ENCODE measurements around the gene SFRP5.

SFRP5 gene

DNA sequence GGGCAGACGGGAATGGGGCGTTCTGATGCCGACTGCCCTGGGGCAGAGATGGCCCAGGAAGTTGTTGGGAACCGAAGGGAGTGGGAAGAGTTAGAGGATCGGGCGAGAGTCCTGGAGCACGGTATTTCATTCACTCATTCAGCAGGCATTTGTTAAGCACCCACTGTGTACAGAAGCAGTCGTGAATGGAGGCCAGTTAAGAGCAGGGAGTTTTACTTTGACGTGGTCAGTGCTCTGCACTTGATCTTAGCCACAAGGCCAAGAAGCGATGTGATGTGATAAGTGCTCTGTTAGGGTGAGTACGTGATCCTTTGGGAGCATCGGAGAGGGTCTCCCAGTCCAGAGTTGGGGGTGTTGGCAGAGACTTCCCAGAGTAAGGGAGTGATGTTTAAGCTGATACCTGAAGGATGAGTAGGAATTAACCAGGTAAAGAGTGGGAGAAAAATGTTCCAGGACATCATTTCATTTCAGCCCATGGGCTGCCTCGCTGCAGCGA lies 34.0 kb downstream of the SFRP5 start:
- H3K27ac ChIP-seq (ENCODE audit: low read depth, low read length): no peak overlapping the region
- no peaks in the 10 kb centered on the region for H3K27me3 ChIP-seq (ENCODE audit: control insufficient read depth in 1 of 2, insufficient read depth in 2 of 2, low read length in 2 of 2)
- H3K4me3 ChIP-seq (ENCODE audit: low read depth in 1 of 2, low read length in 2 of 2): peak overlapping the region; percentile 97 to 98
- peak overlapping the region; percentile 97 to 98 for H3K9ac ChIP-seq (ENCODE audit: low read depth in 1 of 2, low read length in 2 of 2)
- H3K36me3 ChIP-seq (ENCODE audit: control insufficient read depth in 1 of 2, insufficient read depth in 2 of 2, low read length in 2 of 2): peaks cover 16 to 32% of the 10 kb centered on the region in 2 donors
- peaks cover 11 to 20% of the 10 kb centered on the region in 2 donors for H3K4me1 ChIP-seq (ENCODE audit: control insufficient read depth in 1 of 2, insufficient read depth in 2 of 2, low read length in 2 of 2)
- no peaks in the 10 kb centered on the region for H3K9me3 ChIP-seq (ENCODE audit: control insufficient read depth in 1 of 2, low read length in 2 of 2)

GRCh38 chr10:97736902-97737769 lies 34.7 kb downstream of the SFRP5 start, which contains the start of gene ZFYVE27:
ZFYVE27 (plus strand) TSS chr10:97737128; CDS start chr10:97738478, 1,350 bp downstream.
- peak within 1 kb of the TSS; percentile 97 to 98 for H3K4me3 ChIP-seq (ENCODE audit: low read depth in 1 of 2, low read length in 2 of 2)
- H3K27me3 ChIP-seq (ENCODE audit: control insufficient read depth in 1 of 2, insufficient read depth in 2 of 2, low read length in 2 of 2): no peaks in the 10 kb centered on the region

DNA sequence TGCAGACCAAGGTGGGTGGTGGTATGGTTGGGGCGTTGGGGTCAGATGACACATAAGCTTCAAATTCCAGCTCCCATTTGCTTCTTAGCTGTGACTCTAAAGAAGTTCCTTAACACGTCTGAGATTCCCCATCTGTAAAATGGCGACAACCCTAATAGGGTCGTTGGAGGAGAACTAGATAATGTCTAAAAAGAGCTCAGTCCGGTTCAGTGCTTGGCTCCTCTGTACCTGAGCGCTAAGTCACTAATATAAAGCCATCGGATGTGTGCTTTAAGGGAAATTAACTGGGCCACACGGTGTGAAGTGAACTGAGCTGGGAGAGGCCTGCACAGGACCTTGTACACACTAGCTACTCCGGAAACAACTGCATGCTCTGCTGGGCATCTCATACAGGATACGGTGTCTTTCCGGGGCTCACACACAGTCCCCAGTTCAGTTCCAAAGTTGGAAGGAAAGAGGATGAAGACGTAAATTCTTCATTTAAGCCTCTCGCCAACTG lies 35.3 kb downstream of the SFRP5 start:
- H3K36me3 ChIP-seq (ENCODE audit: control insufficient read depth in 1 of 2, insufficient read depth in 2 of 2, low read length in 2 of 2): peaks cover 14 to 26% of the 10 kb centered on the region in 2 donors
- H3K9ac ChIP-seq (ENCODE audit: low read depth in 1 of 2, low read length in 2 of 2): peak overlapping the region; percentile 97 to 98
- peak overlapping the region; percentile 97 to 98 for H3K4me3 ChIP-seq (ENCODE audit: low read depth in 1 of 2, low read length in 2 of 2)
- H3K9me3 ChIP-seq (ENCODE audit: control insufficient read depth in 1 of 2, low read length in 2 of 2): no peaks in the 10 kb centered on the region
- peaks cover 11 to 20% of the 10 kb centered on the region in 2 donors for H3K4me1 ChIP-seq (ENCODE audit: control insufficient read depth in 1 of 2, insufficient read depth in 2 of 2, low read length in 2 of 2)
- no peak overlapping the region for H3K27ac ChIP-seq (ENCODE audit: low read depth, low read length)
- no peaks in the 10 kb centered on the region for H3K27me3 ChIP-seq (ENCODE audit: control insufficient read depth in 1 of 2, insufficient read depth in 2 of 2, low read length in 2 of 2)

More at GRCh38 chr10:97736902-97737769, 34.7 kb downstream of the SFRP5 start, which contains the start of gene ZFYVE27:
- peak within 1 kb of the TSS; percentile 97 for H3K27ac ChIP-seq (ENCODE audit: low read depth, low read length)
- H3K9ac ChIP-seq (ENCODE audit: low read depth in 1 of 2, low read length in 2 of 2): peak within 1 kb of the TSS; percentile 97 to 98
- H3K36me3 ChIP-seq (ENCODE audit: control insufficient read depth in 1 of 2, insufficient read depth in 2 of 2, low read length in 2 of 2): peaks cover 14 to 30% of the 10 kb centered on the region in 2 donors
- H3K4me1 ChIP-seq (ENCODE audit: control insufficient read depth in 1 of 2, insufficient read depth in 2 of 2, low read length in 2 of 2): peaks cover 11 to 20% of the 10 kb centered on the region in 2 donors
- no peaks in the 10 kb centered on the region for H3K9me3 ChIP-seq (ENCODE audit: control insufficient read depth in 1 of 2, low read length in 2 of 2)

- H3K4me1 ChIP-seq (ENCODE audit: control insufficient read depth in 1 of 2, insufficient read depth in 2 of 2, low read length in 2 of 2): peaks cover 11 to 20% of the 10 kb centered on the region in 2 donors
- no peaks in the 10 kb centered on the region for H3K27me3 ChIP-seq (ENCODE audit: control insufficient read depth in 1 of 2, insufficient read depth in 2 of 2, low read length in 2 of 2)
- H3K9me3 ChIP-seq (ENCODE audit: control insufficient read depth in 1 of 2, low read length in 2 of 2): no peaks in the 10 kb centered on the region
These were observed 37.8 kb downstream of the SFRP5 start for GRCh38 chr10:97734021-97734420.

GRCh38 chr10:97733256-97733655 lies 38.5 kb downstream of the SFRP5 start:
- Histone ChIP-seq H3K27ac (ENCODE audit: low read depth, low read length) (no peak overlapping the region), H3K4me1 (ENCODE audit: control insufficient read depth in 1 of 2, insufficient read depth in 2 of 2, low read length in 2 of 2) (peaks cover 6 to 15% of the 10 kb centered on the region in 2 donors), H3K9me3 (ENCODE audit: control insufficient read depth in 1 of 2, low read length in 2 of 2) (no peaks in the 10 kb centered on the region), H3K9ac (ENCODE audit: low read depth in 1 of 2, low read length in 2 of 2) (no peak overlapping the region), H3K4me3 (ENCODE audit: low read depth in 1 of 2, low read length in 2 of 2) (no peak overlapping the region), H3K27me3 (ENCODE audit: control insufficient read depth in 1 of 2, insufficient read depth in 2 of 2, low read length in 2 of 2) (no peaks in the 10 kb centered on the region), H3K36me3 (ENCODE audit: control insufficient read depth in 1 of 2, insufficient read depth in 2 of 2, low read length in 2 of 2) (peaks cover 0 to 1% of the 10 kb centered on the region in 2 donors)

More at GRCh38 chr10:97734021-97734420, 37.8 kb downstream of the SFRP5 start:
- Histone ChIP-seq H3K27ac (ENCODE audit: low read depth, low read length) (no peak overlapping the region), H3K9ac (ENCODE audit: low read depth in 1 of 2, low read length in 2 of 2) (no peak overlapping the region), H3K36me3 (ENCODE audit: control insufficient read depth in 1 of 2, insufficient read depth in 2 of 2, low read length in 2 of 2) (peaks cover 4 to 7% of the 10 kb centered on the region in 2 donors), H3K4me3 (ENCODE audit: low read depth in 1 of 2, low read length in 2 of 2) (no peak overlapping the region)

GRCh38 chr10:97732052-97732359 lies 39.8 kb downstream of the SFRP5 start:
- no peak overlapping the region for H3K9ac ChIP-seq (ENCODE audit: low read depth in 1 of 2, low read length in 2 of 2)
- H3K4me1 ChIP-seq (ENCODE audit: control insufficient read depth in 1 of 2, insufficient read depth in 2 of 2, low read length in 2 of 2): peaks cover 0 to 5% of the 10 kb centered on the region in 2 donors
- H3K4me3 ChIP-seq (ENCODE audit: low read depth in 1 of 2, low read length in 2 of 2): no peak overlapping the region
- H3K36me3 ChIP-seq (ENCODE audit: control insufficient read depth in 1 of 2, insufficient read depth in 2 of 2, low read length in 2 of 2): no peaks in the 10 kb centered on the region
- H3K9me3 ChIP-seq (ENCODE audit: control insufficient read depth in 1 of 2, low read length in 2 of 2): no peaks in the 10 kb centered on the region
- no peaks in the 10 kb centered on the region for H3K27me3 ChIP-seq (ENCODE audit: control insufficient read depth in 1 of 2, insufficient read depth in 2 of 2, low read length in 2 of 2)
- no peak overlapping the region for H3K27ac ChIP-seq (ENCODE audit: low read depth, low read length)

GRCh38 chr10:97731346-97732051 lies 40.3 kb downstream of the SFRP5 start:
- Histone ChIP-seq H3K27ac (ENCODE audit: low read depth, low read length) (no peak overlapping the region), H3K4me3 (ENCODE audit: low read depth in 1 of 2, low read length in 2 of 2) (no peak overlapping the region), H3K27me3 (ENCODE audit: control insufficient read depth in 1 of 2, insufficient read depth in 2 of 2, low read length in 2 of 2) (no peaks in the 10 kb centered on the region), H3K9ac (ENCODE audit: low read depth in 1 of 2, low read length in 2 of 2) (no peak overlapping the region), H3K36me3 (ENCODE audit: control insufficient read depth in 1 of 2, insufficient read depth in 2 of 2, low read length in 2 of 2) (no peaks in the 10 kb centered on the region), H3K9me3 (ENCODE audit: control insufficient read depth in 1 of 2, low read length in 2 of 2) (no peaks in the 10 kb centered on the region), H3K4me1 (ENCODE audit: control insufficient read depth in 1 of 2, insufficient read depth in 2 of 2, low read length in 2 of 2) (peaks cover 0 to under 1% of the 10 kb centered on the region in 2 donors)

DNA sequence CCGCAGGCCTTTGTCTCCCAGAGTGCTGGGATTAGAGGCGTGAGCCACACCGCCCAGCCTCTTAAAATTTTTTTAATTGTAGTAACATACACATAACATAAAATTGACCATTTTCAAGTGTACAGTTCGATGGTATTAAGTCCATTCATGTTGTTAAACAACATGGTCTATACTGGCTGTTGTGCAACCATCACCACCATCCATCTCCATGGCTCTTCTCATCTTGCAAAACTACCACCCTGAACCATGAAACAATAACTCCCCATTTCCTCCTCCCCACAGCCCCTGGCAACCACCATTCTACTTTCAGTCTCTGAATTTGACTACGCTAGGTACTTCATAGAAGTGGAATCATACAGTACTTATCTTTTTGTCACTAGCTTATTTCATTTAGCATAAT lies 42.8 kb downstream of the SFRP5 start:
- no peak overlapping the region for H3K4me3 ChIP-seq (ENCODE audit: low read depth in 1 of 2, low read length in 2 of 2)
- no peak overlapping the region for H3K27ac ChIP-seq (ENCODE audit: low read depth, low read length)
- H3K27me3 ChIP-seq (ENCODE audit: control insufficient read depth in 1 of 2, insufficient read depth in 2 of 2, low read length in 2 of 2): no peaks in the 10 kb centered on the region
- H3K9me3 ChIP-seq (ENCODE audit: control insufficient read depth in 1 of 2, low read length in 2 of 2): no peaks in the 10 kb centered on the region
- H3K4me1 ChIP-seq (ENCODE audit: control insufficient read depth in 1 of 2, insufficient read depth in 2 of 2, low read length in 2 of 2): no peaks in the 10 kb centered on the region
- H3K9ac ChIP-seq (ENCODE audit: low read depth in 1 of 2, low read length in 2 of 2): no peak overlapping the region
- no peaks in the 10 kb centered on the region for H3K36me3 ChIP-seq (ENCODE audit: control insufficient read depth in 1 of 2, insufficient read depth in 2 of 2, low read length in 2 of 2)

DNA sequence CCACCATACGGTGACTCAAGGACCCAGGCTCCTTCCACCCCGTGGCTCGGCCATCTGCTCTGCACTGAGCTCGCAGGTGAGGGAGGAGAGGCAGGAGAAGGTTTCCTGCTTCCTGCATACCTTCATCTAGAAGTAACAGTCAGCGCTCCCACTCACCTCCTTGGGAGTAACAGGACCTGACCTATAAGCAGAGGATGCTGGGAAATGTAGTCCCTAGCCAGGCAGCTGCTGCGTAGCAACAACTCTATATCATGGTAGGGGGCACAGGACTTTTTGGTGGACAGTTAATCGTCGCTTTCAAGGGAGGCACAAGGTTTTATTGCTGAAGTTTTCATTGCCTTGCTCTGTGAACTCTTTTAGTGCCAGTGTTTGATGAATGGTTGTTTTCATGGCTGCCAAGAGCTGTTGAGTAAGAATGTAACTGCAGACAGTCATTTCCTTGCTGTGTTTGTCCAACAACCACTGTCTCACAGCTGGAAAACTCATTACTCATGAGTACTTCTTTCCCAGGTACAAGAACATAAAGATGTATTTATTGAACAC lies 45.1 kb downstream of the SFRP5 start:
- Histone ChIP-seq H3K27me3 (ENCODE audit: control insufficient read depth in 1 of 2, insufficient read depth in 2 of 2, low read length in 2 of 2) (no peaks in the 10 kb centered on the region), H3K27ac (ENCODE audit: low read depth, low read length) (no peak overlapping the region), H3K9me3 (ENCODE audit: control insufficient read depth in 1 of 2, low read length in 2 of 2) (no peaks in the 10 kb centered on the region), H3K4me3 (ENCODE audit: low read depth in 1 of 2, low read length in 2 of 2) (peak overlapping the region in 1 of 2 donors; percentile 47), H3K4me1 (ENCODE audit: control insufficient read depth in 1 of 2, insufficient read depth in 2 of 2, low read length in 2 of 2) (peaks cover 0 to under 1% of the 10 kb centered on the region in 2 donors), H3K9ac (ENCODE audit: low read depth in 1 of 2, low read length in 2 of 2) (no peak overlapping the region), H3K36me3 (ENCODE audit: control insufficient read depth in 1 of 2, insufficient read depth in 2 of 2, low read length in 2 of 2) (no peaks in the 10 kb centered on the region)

Data from duodenal mucosa (tissue), 2 donors.